PFSK-1 (cell line): Measurements from ENCODE around the gene NOL4L.

Source experiments
- FOXP2 ChIP-seq: optimal IDR thresholded peaks from 2 replicates; pipeline ENCODE3; 2011; ENCODE audit warnings: borderline replicate concordance, control low read depth, inconsistent platforms; ENCODE audit not compliant: insufficient read depth; ENCODE audit errors: extremely low read length, extremely low read depth
- POLR2AphosphoS5 ChIP-seq: IDR thresholded peaks from 2 replicates; pipeline ENCODE4 v1.6.1; 2012; ENCODE audit warnings: low read depth, mild to moderate bottlenecking, control low read depth, low read length, moderate library complexity
- REST ChIP-seq, 2 experiments: IDR thresholded peaks; 2 replicates each; pipeline versions ENCODE4 v1.6.1 to v1.8.0; 2011 to 2012; ENCODE audit warnings: low read depth in 2 of 2, low read length in 2 of 2, control low read depth in 1 of 2, inconsistent platforms in 1 of 2, mild to moderate bottlenecking in 1 of 2, moderate library complexity in 1 of 2; ENCODE audit not compliant: insufficient read depth in 1 of 2
- SIN3A ChIP-seq: IDR thresholded peaks from 2 replicates; pipeline ENCODE4 v1.6.1; 2012; ENCODE audit warnings: mild to moderate bottlenecking, low read length, moderate library complexity, borderline replicate concordance; ENCODE audit not compliant: insufficient read depth
- TAF1 ChIP-seq: IDR thresholded peaks from 2 replicates; pipeline ENCODE4 v1.6.1; 2012; ENCODE audit warnings: low read length, control low read depth, borderline replicate concordance; ENCODE audit not compliant: insufficient read depth

The NOL4L gene

GRCh38 chr20:32517914-32518592 lies 67.1 kb downstream of the NOL4L start:
- TF ChIP-seq POLR2AphosphoS5, result no peak

- no peak for TF ChIP-seq FOXP2
- no peak for TF ChIP-seq REST (IDR thresholded peaks at IDR 0.05; ENCODE audit: insufficient read depth in 1 of 2, low read depth in 2 of 2, low read length in 2 of 2)
- TF ChIP-seq TAF1, result no peak
- no peak for TF ChIP-seq POLR2AphosphoS5
- no peak for TF ChIP-seq SIN3A
Measured at GRCh38 chr20:32517518-32517873, 67.6 kb downstream of the NOL4L start.

- TF ChIP-seq FOXP2 (peak; percentile 21), POLR2AphosphoS5 (no peak), TAF1 (no peak), SIN3A (no peak)
Measured at GRCh38 chr20:32516583-32517517, 68.3 kb downstream of the NOL4L start.

GRCh38 chr20:32515631-32516101 lies 69.5 kb downstream of the NOL4L start:
- no peak for TF ChIP-seq TAF1
- no peak for TF ChIP-seq FOXP2
- no peak for TF ChIP-seq REST (IDR thresholded peaks at IDR 0.05; ENCODE audit: insufficient read depth in 1 of 2, low read depth in 2 of 2, low read length in 2 of 2)
- no peak for TF ChIP-seq POLR2AphosphoS5
- no peak for TF ChIP-seq SIN3A

- TF ChIP-seq POLR2AphosphoS5, result no peak
- no peak for TF ChIP-seq SIN3A
- TF ChIP-seq REST (IDR thresholded peaks at IDR 0.05; ENCODE audit: insufficient read depth in 1 of 2, low read depth in 2 of 2, low read length in 2 of 2), result no peak
- no peak for TF ChIP-seq FOXP2
- no peak for TF ChIP-seq TAF1
Measured at GRCh38 chr20:32514760-32515159, 70.4 kb downstream of the NOL4L start.
